SU-DHL-6 (cell line): ENCODE data around the gene POLD3.

Experiments used
- H2AFZ ChIP-seq: fragments of 200-600 bp; sonication (generic); 2 replicates; pipeline ENCODE4 v1.6.1; 2014; ENCODE audit warnings: low read depth, mild to moderate bottlenecking, moderate library complexity, mixed read lengths, antibody characterized with exemption, low read length; ENCODE audit not compliant: severe bottlenecking
- H3F3A ChIP-seq: fragments of 200-600 bp; shearing (Covaris generic); 2 replicates; pipeline ENCODE4 v1.6.0; 2016; ENCODE audit warnings: antibody characterized with exemption, mild to moderate bottlenecking; ENCODE audit not compliant: insufficient read depth
- H3K27ac ChIP-seq: fragments of 200-600 bp; sonication (generic); 2 replicates; pipeline ENCODE4 v1.5.1; 2016; ENCODE audit warnings: low read depth, mild to moderate bottlenecking, low read length, moderate library complexity, mixed read lengths
- H3K27me3 ChIP-seq: fragments of 200-600 bp; sonication (generic), shearing (Covaris generic); 2 replicates; pipeline ENCODE4 v1.6.0; 2014; ENCODE audit warnings: mild to moderate bottlenecking, low read length
- H3K36me3 ChIP-seq: fragments of 200-600 bp; sonication (generic); 2 replicates; pipeline ENCODE4 v1.6.1; 2014; ENCODE audit warnings: mild to moderate bottlenecking, low read length, mixed read lengths
- H3K4me2 ChIP-seq: fragments of 300-600, 200-600 bp; shearing (Covaris generic), sonication (generic); 2 replicates; pipeline ENCODE4 v1.6.0; 2014; ENCODE audit warnings: low read length, low read depth, mild to moderate bottlenecking; ENCODE audit not compliant: poor library complexity, severe bottlenecking
- H3K4me3 ChIP-seq: fragments of 200-600 bp; sonication (generic); 2 replicates; pipeline ENCODE4 v1.5.1; 2014; ENCODE audit warnings: antibody characterized with exemption, low read length, mild to moderate bottlenecking, mixed read lengths; ENCODE audit not compliant: insufficient read depth, poor library complexity, severe bottlenecking
- H3K79me2 ChIP-seq: fragments of 200-600 bp; sonication (generic); 2 replicates; pipeline ENCODE4 v1.6.1; 2014; ENCODE audit warnings: mild to moderate bottlenecking, low read length, moderate library complexity; ENCODE audit not compliant: insufficient read depth
- H3K9ac ChIP-seq: fragments of 200-600 bp; sonication (generic); 2 replicates; pipeline ENCODE4 v1.7.0; 2014; ENCODE audit warnings: mild to moderate bottlenecking, low read length
- H3K9me2 ChIP-seq: fragments of 200-600 bp; sonication (generic); replicated peaks from 2 replicates; pipeline ENCODE4 v1.6.1; 2014; ENCODE audit warnings: low read length; ENCODE audit not compliant: insufficient read depth
- H3K9me3 ChIP-seq: fragments of 200-600 bp; sonication (generic); 2 replicates; pipeline ENCODE4 v1.6.1; 2014; ENCODE audit warnings: low read length, mixed read lengths; ENCODE audit not compliant: insufficient read depth
- H4K20me1 ChIP-seq: fragments of 200-600 bp; sonication (generic); 2 replicates; pipeline ENCODE4 v1.6.1; 2014; ENCODE audit warnings: low read depth, mild to moderate bottlenecking, antibody characterized with exemption, low read length, moderate library complexity, mixed read lengths
- CTCF ChIP-seq: fragments of 200-600 bp; sonication (generic); IDR thresholded peaks from one replicate; pipeline ENCODE4 v1.5.1; 2017; ENCODE audit warnings: antibody characterized with exemption, mild to moderate bottlenecking, low read length, moderate library complexity; ENCODE audit not compliant: insufficient read depth, poor library complexity, severe bottlenecking
- EZH2phosphoT487 ChIP-seq: fragments of 200-600 bp; sonication (generic), shearing (Covaris generic); conservative IDR thresholded peaks from 2 replicates; pipeline ENCODE4 v1.6.1; 2018; ENCODE audit warnings: mild to moderate bottlenecking, antibody characterized with exemption, low read length, moderate library complexity, mixed read lengths

POLD3 gene

GRCh38 chr11:74592441-74593362 is at the start of gene POLD3:
TSS of gene POLD3 (plus strand) at chr11:74592582. CDS start at chr11:74592659, 77 bp downstream.
- Histone ChIP-seq H2AFZ (peak within 1 kb of the TSS; percentile 80), H3K9ac (peak within 1 kb of the TSS; percentile 96), H3K4me3 (peak within 1 kb of the TSS; percentile 64), H4K20me1 (no peaks in the 10 kb centered on the region), H3K27me3 (no peaks in the 10 kb centered on the region), H3K79me2 (peaks cover 35% of the 10 kb centered on the region), H3K9me2 (no peaks in the 10 kb centered on the region), H3K36me3 (peaks cover 26% of the 10 kb centered on the region), H3K27ac (peak within 1 kb of the TSS; percentile 67), H3F3A (no peaks in the 10 kb centered on the region), H3K4me2 (peak within 1 kb of the TSS; percentile 80), H3K9me3 (no peaks in the 10 kb centered on the region)
- TF ChIP-seq EZH2phosphoT487, result no peak
- TF ChIP-seq CTCF, result no peak

GRCh38 chr11:74543991-74544390 is 48.4 kb upstream of the POLD3 start:
- H3K27ac ChIP-seq, result no peak overlapping the region
- no peak overlapping the region for H3K4me2 ChIP-seq
- no peaks in the 10 kb centered on the region for H3K79me2 ChIP-seq
- H3K36me3 ChIP-seq, result no peaks in the 10 kb centered on the region
- no peak overlapping the region for H3K4me3 ChIP-seq
- H3K27me3 ChIP-seq, result no peaks in the 10 kb centered on the region
- H3F3A ChIP-seq, result no peaks in the 10 kb centered on the region
- no peaks in the 10 kb centered on the region for H3K9me2 ChIP-seq
- peaks cover 35% of the 10 kb centered on the region; the same call in 1 of the 2 replicates for H3K9me3 ChIP-seq
- no peaks in the 10 kb centered on the region for H4K20me1 ChIP-seq
- TF ChIP-seq CTCF (no peak), EZH2phosphoT487 (no peak)
- H3K9ac ChIP-seq, result no peak overlapping the region
- H2AFZ ChIP-seq, result no peak overlapping the region

GRCh38 chr11:74546752-74547151 is 45.6 kb upstream of the POLD3 start:
- no peaks in the 10 kb centered on the region for H3K27me3 ChIP-seq
- no peak overlapping the region for H3K27ac ChIP-seq
- H4K20me1 ChIP-seq, result no peaks in the 10 kb centered on the region
- H3K4me3 ChIP-seq, result no peak overlapping the region
- H2AFZ ChIP-seq, result no peak overlapping the region
- no peaks in the 10 kb centered on the region for H3K36me3 ChIP-seq
- H3K9me3 ChIP-seq, result peaks cover 35% of the 10 kb centered on the region; the same call in 1 of the 2 replicates
- no peaks in the 10 kb centered on the region for H3K79me2 ChIP-seq
- no peak for TF ChIP-seq CTCF
- no peak for TF ChIP-seq EZH2phosphoT487
- H3F3A ChIP-seq, result no peaks in the 10 kb centered on the region
- no peak overlapping the region for H3K4me2 ChIP-seq
- no peaks in the 10 kb centered on the region for H3K9me2 ChIP-seq
- no peak overlapping the region for H3K9ac ChIP-seq
